ENCODE data around the gene SCOC.

The SCOC gene

GRCh38 chr4:140373328-140374129 is at the start of gene SCOC:
Gene SCOC (plus strand): TSS chr4:140373646. CDS start chr4:140379171, 5,525 bp downstream.
- DNase-seq = peak; percentile 98

- no peak for DNase-seq
These were observed 47.0 kb upstream of the SCOC start for GRCh38 chr4:140326395-140326993.

- no peak for DNase-seq
These were observed 43.0 kb upstream of the SCOC start for GRCh38 chr4:140330311-140330900.

- DNase-seq = no peak
These were observed 42.2 kb upstream of the SCOC start for GRCh38 chr4:140331245-140331644.

- DNase-seq = no peak
These were observed 41.6 kb upstream of the SCOC start for GRCh38 chr4:140331876-140332275.

GRCh38 chr4:140332734-140333133 is 40.7 kb upstream of the SCOC start:
- no peak for DNase-seq

GRCh38 chr4:140333523-140333922 is 39.9 kb upstream of the SCOC start:
- no peak for DNase-seq

GRCh38 chr4:140335076-140335475 is 38.4 kb upstream of the SCOC start:
- no peak for DNase-seq

- no peak for DNase-seq
These were observed 36.7 kb upstream of the SCOC start for GRCh38 chr4:140336730-140337129.

GRCh38 chr4:140342620-140343019 is 30.8 kb upstream of the SCOC start:
- DNase-seq = no peak

- no peak for DNase-seq
These were observed 30.1 kb upstream of the SCOC start for GRCh38 chr4:140343303-140343702.

GRCh38 chr4:140344101-140344500 is 29.3 kb upstream of the SCOC start:
- no peak for DNase-seq

- DNase-seq = no peak
These were observed 28.8 kb upstream of the SCOC start for GRCh38 chr4:140344621-140345020.

GRCh38 chr4:140346136-140346535 is 27.3 kb upstream of the SCOC start:
- DNase-seq = no peak

GRCh38 chr4:140349816-140350215 is 23.6 kb upstream of the SCOC start:
- DNase-seq = no peak

GRCh38 chr4:140351093-140352075 is 22.1 kb upstream of the SCOC start:
- no peak for DNase-seq

- DNase-seq = no peak
These were observed 19.7 kb upstream of the SCOC start for GRCh38 chr4:140353786-140354185.

- DNase-seq = no peak
These were observed 18.2 kb upstream of the SCOC start for GRCh38 chr4:140355288-140355687.

GRCh38 chr4:140357868-140358267 is 15.6 kb upstream of the SCOC start:
- DNase-seq = no peak

- DNase-seq = no peak
These were observed 15.2 kb upstream of the SCOC start for GRCh38 chr4:140358281-140358680.

- peak; percentile 73 to 77 for DNase-seq
These were observed 13.7 kb upstream of the SCOC start for GRCh38 chr4:140359562-140360427.

GRCh38 chr4:140361099-140361498 is 12.3 kb upstream of the SCOC start:
- DNase-seq = no peak

Measured in CD4-positive, alpha-beta T cell treated with Interleukin-4 for 1 hour (primary cell).